Astrocyte of the cerebellum (primary cell): ENCODE results near the gene PHYHD1.
A peak's percentile ranks its signal among the peaks of the same experiment; 100 is the strongest.

Experiments
- DNase-seq: peaks from one replicate; pipeline ENCODE4 v3.0.0-alpha.2; 2011; ENCODE audit warnings: low read depth
- H3K4me3 ChIP-seq: 2 replicates; pipeline ENCODE4 v1.5.1; 2011; ENCODE audit warnings: mild to moderate bottlenecking, low read depth, low read length, moderate library complexity
- in situ Hi-C: cut with HindIII; loops from 2 replicates; pipeline ENCODE4 v1.10.0; 2017; ENCODE audit warnings: low sequenced_read_pairs
- TF ChIP-seq, protein P1 (sequence below): IDR thresholded peaks from 2 replicates; pipeline ENCODE4 v1.5.1; 2012; ENCODE audit warnings: low read length, low read depth, moderate library complexity, mild to moderate bottlenecking; ENCODE audit errors: missing control alignments

PHYHD1 gene

DNA sequence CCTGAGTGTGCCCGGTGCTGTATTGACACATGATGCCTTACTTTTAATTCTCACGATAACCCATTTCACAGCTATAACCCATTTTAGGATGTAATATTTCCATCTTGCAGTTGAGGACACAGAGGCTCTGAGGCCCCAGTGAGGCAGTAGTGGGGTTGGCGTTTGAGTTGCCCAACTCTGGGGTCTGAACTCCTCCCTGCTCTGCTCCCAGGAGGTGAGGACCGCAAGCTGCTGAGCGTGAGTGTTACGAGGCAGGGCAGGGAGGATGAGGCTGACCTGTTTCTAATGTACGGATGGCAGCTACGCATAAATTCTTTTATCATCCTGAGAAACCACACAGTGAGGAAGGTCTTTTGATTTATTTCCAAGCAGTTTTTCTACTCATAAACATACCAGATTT, 27.4 kb upstream of the PHYHD1 start:
- in situ Hi-C loops: no loop called here
- DNase-seq: no peak
- H3K4me3 ChIP-seq: no peak overlapping the region
- TF ChIP-seq, protein P1, sequence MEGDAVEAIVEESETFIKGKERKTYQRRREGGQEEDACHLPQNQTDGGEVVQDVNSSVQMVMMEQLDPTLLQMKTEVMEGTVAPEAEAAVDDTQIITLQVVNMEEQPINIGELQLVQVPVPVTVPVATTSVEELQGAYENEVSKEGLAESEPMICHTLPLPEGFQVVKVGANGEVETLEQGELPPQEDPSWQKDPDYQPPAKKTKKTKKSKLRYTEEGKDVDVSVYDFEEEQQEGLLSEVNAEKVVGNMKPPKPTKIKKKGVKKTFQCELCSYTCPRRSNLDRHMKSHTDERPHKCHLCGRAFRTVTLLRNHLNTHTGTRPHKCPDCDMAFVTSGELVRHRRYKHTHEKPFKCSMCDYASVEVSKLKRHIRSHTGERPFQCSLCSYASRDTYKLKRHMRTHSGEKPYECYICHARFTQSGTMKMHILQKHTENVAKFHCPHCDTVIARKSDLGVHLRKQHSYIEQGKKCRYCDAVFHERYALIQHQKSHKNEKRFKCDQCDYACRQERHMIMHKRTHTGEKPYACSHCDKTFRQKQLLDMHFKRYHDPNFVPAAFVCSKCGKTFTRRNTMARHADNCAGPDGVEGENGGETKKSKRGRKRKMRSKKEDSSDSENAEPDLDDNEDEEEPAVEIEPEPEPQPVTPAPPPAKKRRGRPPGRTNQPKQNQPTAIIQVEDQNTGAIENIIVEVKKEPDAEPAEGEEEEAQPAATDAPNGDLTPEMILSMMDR: no peak

DNA sequence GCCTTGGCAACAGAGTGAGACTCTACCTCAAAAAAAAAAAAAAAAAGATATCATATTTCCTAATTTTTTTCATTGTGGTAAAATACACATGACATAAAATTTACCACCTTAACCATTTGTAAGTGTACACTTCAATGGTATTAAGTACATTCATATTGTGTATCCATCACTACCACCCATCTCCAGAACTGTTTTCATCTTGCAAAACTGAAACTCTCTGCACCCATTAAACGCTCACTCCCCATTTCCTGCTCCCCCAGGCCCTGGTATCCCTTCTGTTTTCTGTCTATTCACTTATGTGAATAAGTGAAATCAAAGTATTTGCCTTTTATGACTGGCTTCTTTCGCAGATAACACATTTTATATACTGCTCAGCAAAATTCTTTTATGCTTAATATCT, 26.0 kb upstream of the PHYHD1 start:
- DNase-seq: no peak
- no peak overlapping the region for H3K4me3 ChIP-seq
- in situ Hi-C loops: no loop called here

DNA sequence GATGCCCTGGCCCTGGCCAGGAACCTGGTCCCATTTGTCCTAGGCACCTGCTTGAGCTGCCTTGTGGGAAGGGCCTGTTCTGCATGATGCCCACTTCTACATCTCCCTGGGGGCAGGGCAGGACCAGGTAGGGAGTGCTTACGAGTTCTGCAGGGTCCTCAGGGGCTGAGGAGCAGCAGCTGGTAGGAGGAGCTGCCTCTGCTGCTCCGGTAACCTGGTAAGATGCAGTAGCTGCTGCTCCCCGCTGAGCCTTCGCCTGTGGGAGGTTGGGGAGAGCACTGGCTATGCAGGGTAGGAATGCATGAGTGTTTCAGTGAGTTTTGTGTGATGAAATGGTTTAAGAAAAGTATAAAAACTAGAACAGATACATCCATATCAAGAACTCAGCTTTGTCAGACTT, 25.2 kb upstream of the PHYHD1 start:
- TF ChIP-seq, protein P1: peak; percentile 10
- in situ Hi-C loops: no loop called here
- H3K4me3 ChIP-seq: no peak overlapping the region
- peak; percentile 32 for DNase-seq

More for the DNA sequence above, 26.0 kb upstream of the PHYHD1 start:
- TF ChIP-seq, protein P1: no peak

DNA sequence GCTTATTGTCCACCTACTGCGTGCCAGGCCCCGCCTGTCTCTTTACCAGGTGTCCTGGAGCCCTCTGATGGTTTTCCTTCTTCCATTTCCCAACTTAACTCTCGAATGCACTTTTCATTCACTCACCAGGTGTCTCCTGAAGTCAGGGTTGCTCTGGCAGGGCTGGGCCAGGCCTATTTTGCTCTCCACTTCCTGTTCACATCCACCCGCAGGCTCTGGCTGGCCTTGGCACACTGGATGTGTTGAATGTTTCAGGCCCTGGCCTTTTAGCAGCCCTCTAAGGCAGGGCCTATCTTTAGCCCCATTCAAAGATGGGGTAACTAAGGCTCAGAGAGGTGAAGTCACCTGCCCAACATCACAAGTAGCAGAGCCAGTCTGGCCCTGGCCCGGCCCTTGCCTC, 22.4 kb upstream of the PHYHD1 start:
- DNase-seq: no peak
- TF ChIP-seq, protein P1: no peak
- no peak overlapping the region for H3K4me3 ChIP-seq
- in situ Hi-C loops: no loop called here

DNA sequence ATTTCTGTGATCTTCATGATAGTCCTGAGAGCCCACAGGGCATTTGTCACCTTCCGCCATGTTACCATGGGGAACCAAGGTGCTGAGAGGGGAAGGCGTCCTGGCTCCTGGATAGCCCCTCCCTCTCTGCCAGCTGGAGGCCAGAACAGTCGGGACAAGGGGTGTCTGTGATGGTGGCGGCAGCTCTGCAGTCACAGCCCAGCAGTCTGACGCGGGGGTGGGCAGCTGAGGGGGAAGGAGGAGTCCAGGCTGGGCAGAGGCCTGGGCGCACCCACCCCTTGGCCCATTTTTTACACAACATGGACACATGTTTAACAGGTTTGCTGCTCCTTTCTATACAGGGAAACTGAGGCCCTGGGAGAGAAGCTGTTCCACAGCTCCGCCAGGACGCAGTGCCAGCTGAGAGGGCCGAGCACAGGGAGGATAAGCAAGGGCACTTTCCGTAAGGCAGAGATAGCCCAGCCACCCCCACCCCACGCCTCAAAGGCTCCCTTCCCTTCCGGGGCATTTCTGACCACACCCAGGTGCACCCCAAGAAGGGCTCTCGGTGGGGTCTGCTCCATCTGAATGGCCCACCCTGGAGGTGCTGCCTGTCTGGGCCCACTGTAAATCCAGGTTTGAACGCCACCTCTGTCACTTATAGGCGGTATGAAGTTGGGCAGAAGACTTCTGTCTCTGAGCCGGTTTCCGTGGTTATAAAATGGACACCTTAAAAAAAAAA, 21.8 kb upstream of the PHYHD1 start:
- TF ChIP-seq, protein P1: no peak
- no peak overlapping the region for H3K4me3 ChIP-seq
- no peak for DNase-seq
- in situ Hi-C loops: no loop called here

DNA sequence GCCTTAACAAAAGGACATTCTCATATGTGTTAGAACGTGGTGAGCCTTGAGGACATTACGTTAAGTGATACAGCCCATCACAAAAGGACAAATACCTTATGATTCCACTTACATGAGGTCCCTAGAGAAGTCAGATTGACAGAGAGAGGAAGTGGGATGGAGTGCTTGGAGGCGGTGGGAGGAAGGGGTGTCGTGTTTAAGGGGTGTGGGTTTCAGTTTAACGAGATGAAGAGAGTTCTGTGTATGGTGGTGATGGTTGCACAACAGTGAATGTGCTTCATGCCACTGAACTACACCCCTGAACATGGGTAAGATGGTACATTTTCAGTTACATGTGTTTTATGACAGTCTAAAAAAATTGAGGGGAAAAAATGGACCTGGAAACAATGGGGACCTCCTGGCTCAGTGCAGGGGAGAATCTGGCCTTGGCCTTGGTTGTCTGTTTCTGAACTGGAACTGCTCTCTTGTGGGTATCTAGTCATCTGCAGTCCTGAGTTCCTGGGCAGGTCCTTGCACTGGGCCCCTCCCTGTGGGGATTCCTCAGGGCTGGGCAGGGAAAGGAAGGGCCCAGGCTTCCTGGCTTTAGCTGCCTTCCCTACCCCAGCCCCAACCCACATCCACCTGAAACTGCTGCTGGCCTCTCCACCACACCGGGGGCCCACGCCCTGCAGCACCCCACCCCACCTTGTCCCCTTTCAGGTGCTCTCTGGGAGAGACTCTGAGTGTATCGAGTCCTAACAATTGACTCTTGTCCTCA, 21.0 kb upstream of the PHYHD1 start:
- in situ Hi-C loops: no loop called here
- TF ChIP-seq, protein P1: no peak
- H3K4me3 ChIP-seq: no peak overlapping the region
- DNase-seq: no peak
